DOHH2 (cell line): ENCODE results near the gene CWC15.

ENCODE experiments used
- H3F3A ChIP-seq: fragments of 200-600 bp; sonication (generic), shearing (Covaris generic); 2 replicates; pipeline ENCODE4 v1.6.0; 2016; ENCODE audit warnings: antibody characterized with exemption, mild to moderate bottlenecking; ENCODE audit not compliant: control insufficient read depth, insufficient read depth
- H3K27ac ChIP-seq: fragments of 200-600 bp; sonication (generic); 2 replicates; pipeline ENCODE4 v1.5.1; 2014; ENCODE audit warnings: low read depth, mild to moderate bottlenecking, low read length, moderate library complexity
- H3K27me3 ChIP-seq: fragments of 200-600 bp; sonication (generic); 2 replicates; pipeline ENCODE4 v1.6.1; 2014; ENCODE audit warnings: mild to moderate bottlenecking, low read length, mixed read lengths; ENCODE audit not compliant: control insufficient read depth
- H3K36me3 ChIP-seq: fragments of 200-600 bp; sonication (generic); 2 replicates; pipeline ENCODE4 v1.6.1; 2014; ENCODE audit warnings: mild to moderate bottlenecking, low read length, moderate library complexity, mixed read lengths; ENCODE audit not compliant: control insufficient read depth
- H3K4me1 ChIP-seq: fragments of 200-600 bp; sonication (generic); 2 replicates; pipeline ENCODE4 v1.6.1; 2014; ENCODE audit warnings: mild to moderate bottlenecking, low read length, mixed read lengths; ENCODE audit not compliant: control insufficient read depth
- H3K4me2 ChIP-seq: fragments of 200-600 bp; sonication (generic); 2 replicates; pipeline ENCODE4 v1.6.0; 2014; ENCODE audit warnings: mild to moderate bottlenecking, low read length, moderate library complexity
- H3K4me3 ChIP-seq: fragments of 200-600 bp; sonication (generic); 2 replicates; pipeline ENCODE4 v1.5.1; 2014; ENCODE audit warnings: mild to moderate bottlenecking, low read length, mixed read lengths
- H3K79me2 ChIP-seq: fragments of 200-600 bp; sonication (generic); 2 replicates; pipeline ENCODE4 v1.6.1; 2014; ENCODE audit warnings: mild to moderate bottlenecking, low read length, mixed read lengths; ENCODE audit not compliant: control insufficient read depth
- H3K9me2 ChIP-seq: fragments of 200-600 bp; sonication (generic); replicated peaks from 2 replicates; pipeline ENCODE4 v1.6.1; 2014; ENCODE audit warnings: mild to moderate bottlenecking, low read length, mixed read lengths; ENCODE audit not compliant: control insufficient read depth
- H3K9me3 ChIP-seq: fragments of 200-600 bp; sonication (generic); 2 replicates; pipeline ENCODE4 v1.6.1; 2014; ENCODE audit warnings: antibody characterized with exemption, low read length, mixed read lengths; ENCODE audit not compliant: control insufficient read depth, insufficient read depth
- H4K20me1 ChIP-seq: fragments of 200-600 bp; sonication (generic); 2 replicates; pipeline ENCODE4 v1.6.0; 2014; ENCODE audit warnings: low read depth, mild to moderate bottlenecking, antibody characterized with exemption, low read length, moderate library complexity; ENCODE audit not compliant: control insufficient read depth, insufficient read depth
- EZH2phosphoT487 ChIP-seq: fragments of 200-600 bp; sonication (generic); IDR thresholded peaks from 2 replicates; pipeline ENCODE4 v1.6.1; 2017; ENCODE audit warnings: borderline replicate concordance, mild to moderate bottlenecking, antibody characterized with exemption, low read length, moderate library complexity, mixed read lengths
- TF ChIP-seq, protein P1 (sequence below): fragments of 200-600 bp; sonication (generic); IDR thresholded peaks from one replicate; pipeline ENCODE4 v1.5.1; 2014; ENCODE audit warnings: antibody characterized with exemption, mild to moderate bottlenecking, low read depth, low read length; ENCODE audit not compliant: poor library complexity, severe bottlenecking

CWC15 gene

GRCh38 chr11:94961255-94961654 is 12.1 kb downstream of the CWC15 start:
- H3K27ac ChIP-seq = no peak overlapping the region
- no peaks in the 10 kb centered on the region for H3K27me3 ChIP-seq
- no peaks in the 10 kb centered on the region for H3K4me1 ChIP-seq
- H3K9me2 ChIP-seq = no peaks in the 10 kb centered on the region
- no peak overlapping the region for H3K4me3 ChIP-seq
- H4K20me1 ChIP-seq = no peaks in the 10 kb centered on the region
- peaks cover 4% of the 10 kb centered on the region; the same call in 1 of the 2 replicates for H3F3A ChIP-seq
- H3K36me3 ChIP-seq = peaks cover 61% of the 10 kb centered on the region
- no peaks in the 10 kb centered on the region for H3K9me3 ChIP-seq
- no peak overlapping the region for H3K4me2 ChIP-seq
- TF ChIP-seq EZH2phosphoT487 = no peak
- TF ChIP-seq, protein P1, sequence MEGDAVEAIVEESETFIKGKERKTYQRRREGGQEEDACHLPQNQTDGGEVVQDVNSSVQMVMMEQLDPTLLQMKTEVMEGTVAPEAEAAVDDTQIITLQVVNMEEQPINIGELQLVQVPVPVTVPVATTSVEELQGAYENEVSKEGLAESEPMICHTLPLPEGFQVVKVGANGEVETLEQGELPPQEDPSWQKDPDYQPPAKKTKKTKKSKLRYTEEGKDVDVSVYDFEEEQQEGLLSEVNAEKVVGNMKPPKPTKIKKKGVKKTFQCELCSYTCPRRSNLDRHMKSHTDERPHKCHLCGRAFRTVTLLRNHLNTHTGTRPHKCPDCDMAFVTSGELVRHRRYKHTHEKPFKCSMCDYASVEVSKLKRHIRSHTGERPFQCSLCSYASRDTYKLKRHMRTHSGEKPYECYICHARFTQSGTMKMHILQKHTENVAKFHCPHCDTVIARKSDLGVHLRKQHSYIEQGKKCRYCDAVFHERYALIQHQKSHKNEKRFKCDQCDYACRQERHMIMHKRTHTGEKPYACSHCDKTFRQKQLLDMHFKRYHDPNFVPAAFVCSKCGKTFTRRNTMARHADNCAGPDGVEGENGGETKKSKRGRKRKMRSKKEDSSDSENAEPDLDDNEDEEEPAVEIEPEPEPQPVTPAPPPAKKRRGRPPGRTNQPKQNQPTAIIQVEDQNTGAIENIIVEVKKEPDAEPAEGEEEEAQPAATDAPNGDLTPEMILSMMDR = no peak
- H3K79me2 ChIP-seq = no peaks in the 10 kb centered on the region

GRCh38 chr11:94960488-94960887 is 12.9 kb downstream of the CWC15 start:
- Histone ChIP-seq H3F3A (peaks cover 4% of the 10 kb centered on the region; the same call in 1 of the 2 replicates), H3K79me2 (no peaks in the 10 kb centered on the region)

DNA sequence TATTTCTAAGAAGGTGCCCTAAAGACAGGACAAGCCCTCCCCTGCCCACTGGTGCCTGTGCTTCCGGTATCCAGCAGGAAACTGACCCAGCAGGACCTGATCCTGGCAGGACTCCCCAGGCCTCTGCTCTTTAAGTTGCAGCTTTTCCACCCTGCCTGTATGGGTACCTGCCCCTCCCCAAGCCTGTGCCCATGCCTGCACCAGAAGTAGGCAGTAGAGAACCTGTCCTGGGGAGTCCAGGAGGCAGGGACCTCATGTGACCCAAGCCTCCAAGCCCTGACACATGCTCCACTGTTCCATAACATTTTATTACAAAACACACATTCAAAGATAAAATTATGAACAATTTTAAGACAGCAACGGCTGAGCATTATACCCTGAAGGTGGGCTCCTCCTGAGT is 14.2 kb downstream of the CWC15 start:
- H3K79me2 ChIP-seq = no peaks in the 10 kb centered on the region
- no peaks in the 10 kb centered on the region for H3K4me1 ChIP-seq
- H3K36me3 ChIP-seq = peaks cover 41% of the 10 kb centered on the region
- no peak overlapping the region for H3K4me2 ChIP-seq
- H4K20me1 ChIP-seq = no peaks in the 10 kb centered on the region
- no peaks in the 10 kb centered on the region for H3K9me2 ChIP-seq
- H3K4me3 ChIP-seq = no peak overlapping the region
- no peaks in the 10 kb centered on the region for H3K9me3 ChIP-seq
- peaks cover 4% of the 10 kb centered on the region; the same call in 1 of the 2 replicates for H3F3A ChIP-seq
- H3K27ac ChIP-seq = no peak overlapping the region
- H3K27me3 ChIP-seq = no peaks in the 10 kb centered on the region
- TF ChIP-seq, protein P1 = no peak
- no peak for TF ChIP-seq EZH2phosphoT487

More at GRCh38 chr11:94960488-94960887, 12.9 kb downstream of the CWC15 start:
- Histone ChIP-seq H3K4me3 (no peak overlapping the region), H3K9me3 (no peaks in the 10 kb centered on the region), H3K27ac (no peak overlapping the region), H3K27me3 (no peaks in the 10 kb centered on the region), H3K4me1 (no peaks in the 10 kb centered on the region), H3K4me2 (no peak overlapping the region), H3K36me3 (peaks cover 54% of the 10 kb centered on the region), H4K20me1 (no peaks in the 10 kb centered on the region), H3K9me2 (no peaks in the 10 kb centered on the region)
- TF ChIP-seq EZH2phosphoT487 = no peak
- TF ChIP-seq, protein P1 = no peak
